WTC11 (cell line): ENCODE data around the gene GALNT16.

Experiments used
- ATF6 ChIP-seq: sonication (generic); formaldehyde crosslinking; IDR thresholded peaks from 2 replicates; pipeline ENCODE4 v1.8.1; 2023; ENCODE audit warnings: mild to moderate bottlenecking, missing genetic modification reagents
- CBFB ChIP-seq: sonication (generic); formaldehyde crosslinking; IDR thresholded peaks from 2 replicates; pipeline ENCODE4 v1.8.1; 2022; ENCODE audit warnings: mild to moderate bottlenecking, low read depth, missing genetic modification reagents
- FOXK1 ChIP-seq: sonication (generic); formaldehyde crosslinking; IDR thresholded peaks from 2 replicates; pipeline ENCODE4 v1.8.0; 2022; ENCODE audit warnings: mild to moderate bottlenecking, moderate library complexity, missing genetic modification reagents
- JUN ChIP-seq: sonication (generic); formaldehyde crosslinking; IDR thresholded peaks from 2 replicates; pipeline ENCODE4 v1.8.0; 2023; ENCODE audit warnings: mild to moderate bottlenecking, missing genetic modification reagents
- KAT7 ChIP-seq: sonication (generic); formaldehyde crosslinking; IDR thresholded peaks from 2 replicates; pipeline ENCODE4 v1.8.1; 2023; ENCODE audit warnings: missing genetic modification reagents, mild to moderate bottlenecking, borderline replicate concordance
- TP53 ChIP-seq: sonication (generic); formaldehyde crosslinking; IDR thresholded peaks from 2 replicates; pipeline ENCODE4 v1.8.1; 2023; ENCODE audit warnings: mild to moderate bottlenecking, missing genetic modification reagents
- TF ChIP-seq, protein P1 (sequence below): sonication (generic); formaldehyde crosslinking; IDR thresholded peaks from 2 replicates; pipeline ENCODE4 v1.8.1; 2023; ENCODE audit warnings: mild to moderate bottlenecking, missing genetic modification reagents, moderate library complexity
- TF ChIP-seq, protein P2 (sequence below): sonication (generic); formaldehyde crosslinking; IDR thresholded peaks from 2 replicates; pipeline ENCODE4 v1.8.1; 2023; ENCODE audit warnings: mild to moderate bottlenecking, moderate library complexity, missing genetic modification reagents

DNA sequence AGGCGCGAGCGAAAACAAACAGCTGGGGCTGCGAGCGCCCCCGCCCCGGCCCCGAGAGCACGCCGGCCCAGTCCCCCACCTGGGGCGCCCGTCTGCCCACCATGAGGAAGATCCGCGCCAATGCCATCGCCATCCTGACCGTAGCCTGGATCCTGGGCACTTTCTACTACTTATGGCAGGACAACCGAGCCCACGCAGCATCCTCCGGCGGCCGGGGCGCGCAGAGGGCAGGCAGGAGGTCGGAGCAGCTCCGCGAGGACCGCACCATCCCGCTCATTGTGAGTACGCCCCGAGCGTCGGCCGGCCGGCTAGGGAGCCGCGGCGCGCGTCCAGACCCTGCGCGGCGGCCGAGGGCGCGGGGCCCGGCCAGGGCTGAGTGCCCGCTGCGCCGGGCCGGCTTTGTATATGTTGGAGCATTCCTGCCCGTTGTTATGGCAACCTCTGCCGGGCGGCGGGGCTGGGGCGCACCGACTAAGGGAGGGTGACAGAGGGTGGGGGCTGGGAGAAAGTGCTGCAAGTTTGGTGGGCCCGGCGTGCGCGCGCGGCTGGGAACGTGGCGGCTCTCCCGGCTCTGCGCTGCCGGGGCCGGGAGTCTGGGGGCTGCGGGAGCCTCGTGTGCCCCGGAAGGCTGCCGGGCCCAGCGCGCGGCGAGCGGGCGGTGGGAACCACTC is 367 bp downstream of the GALNT16 start:
- TF ChIP-seq TP53 (CRISPR knock-in tag): no peak; the same call in 1 of the 2 replicates
- TF ChIP-seq FOXK1: no peak
- TF ChIP-seq CBFB (CRISPR knock-in tag): no peak
- TF ChIP-seq, protein P1, sequence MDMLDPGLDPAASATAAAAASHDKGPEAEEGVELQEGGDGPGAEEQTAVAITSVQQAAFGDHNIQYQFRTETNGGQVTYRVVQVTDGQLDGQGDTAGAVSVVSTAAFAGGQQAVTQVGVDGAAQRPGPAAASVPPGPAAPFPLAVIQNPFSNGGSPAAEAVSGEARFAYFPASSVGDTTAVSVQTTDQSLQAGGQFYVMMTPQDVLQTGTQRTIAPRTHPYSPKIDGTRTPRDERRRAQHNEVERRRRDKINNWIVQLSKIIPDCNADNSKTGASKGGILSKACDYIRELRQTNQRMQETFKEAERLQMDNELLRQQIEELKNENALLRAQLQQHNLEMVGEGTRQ (CRISPR knock-in tag): no peak
- TF ChIP-seq, protein P2, sequence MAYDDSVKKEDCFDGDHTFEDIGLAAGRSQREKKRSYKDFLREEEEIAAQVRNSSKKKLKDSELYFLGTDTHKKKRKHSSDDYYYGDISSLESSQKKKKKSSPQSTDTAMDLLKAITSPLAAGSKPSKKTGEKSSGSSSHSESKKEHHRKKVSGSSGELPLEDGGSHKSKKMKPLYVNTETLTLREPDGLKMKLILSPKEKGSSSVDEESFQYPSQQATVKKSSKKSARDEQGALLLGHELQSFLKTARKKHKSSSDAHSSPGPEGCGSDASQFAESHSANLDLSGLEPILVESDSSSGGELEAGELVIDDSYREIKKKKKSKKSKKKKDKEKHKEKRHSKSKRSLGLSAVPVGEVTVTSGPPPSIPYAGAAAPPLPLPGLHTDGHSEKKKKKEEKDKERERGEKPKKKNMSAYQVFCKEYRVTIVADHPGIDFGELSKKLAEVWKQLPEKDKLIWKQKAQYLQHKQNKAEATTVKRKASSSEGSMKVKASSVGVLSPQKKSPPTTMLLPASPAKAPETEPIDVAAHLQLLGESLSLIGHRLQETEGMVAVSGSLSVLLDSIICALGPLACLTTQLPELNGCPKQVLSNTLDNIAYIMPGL (CRISPR knock-in tag): peak; percentile 7; the same call in 1 of the 2 replicates
- no peak for TF ChIP-seq ATF6 (CRISPR knock-in tag)
- TF ChIP-seq KAT7 (CRISPR knock-in tag): no peak
- no peak for TF ChIP-seq JUN
